Measurements from ENCODE around the gene PNPT1. TPM values are rescaled to one million over a fixed set of nuclear protein-coding genes. Genes with fewer than 3 reads are reported as not detected.
A peak's percentile ranks its signal among the peaks of the same experiment; 100 is the strongest.

Gene PNPT1
- polyA plus RNA-seq, 3 donors, result 6.0 to 10.5 (median 9.5) TPM

- Mint-ChIP-seq H3K9me3 (no peaks in the 10 kb centered on the region), H3K27me3 (ENCODE audit: low read depth in 3 of 3) (peaks cover 0 to 11% (median 2%) of the 10 kb centered on the region in 3 donors), H3K27ac (no peak overlapping the region), H3K36me3 (no peaks in the 10 kb centered on the region), H3K4me3 (no peak overlapping the region), H3K4me1 (no peaks in the 10 kb centered on the region)
- Histone ChIP-seq H3K9me3 (replicated peaks in 1 of 2; ENCODE audit: control insufficient read depth in 1 of 2, insufficient read depth in 1 of 2, low read length in 2 of 2) (no peaks in the 10 kb centered on the region), H3K4me2 (replicated peaks; ENCODE audit: extremely low read depth, low read length, poor library complexity, severe bottlenecking) (no peak overlapping the region), H3K27ac (ENCODE audit: low read depth in 1 of 2, low read length in 2 of 2) (no peak overlapping the region), H3K4me3 (replicated peaks in 1 of 3; ENCODE audit: low read depth in 2 of 3, low read length in 3 of 3) (no peak overlapping the region), H4K20me1 (ENCODE audit: insufficient read depth, low read length) (no peaks in the 10 kb centered on the region), H3K9ac (ENCODE audit: insufficient read depth, low read length, poor library complexity, severe bottlenecking) (no peak overlapping the region), H2AFZ (ENCODE audit: insufficient read depth, low read depth, low read length, poor library complexity, severe bottlenecking) (no peak overlapping the region), H3K79me2 (ENCODE audit: insufficient read depth, low read length) (no peaks in the 10 kb centered on the region), H3K4me1 (ENCODE audit: control insufficient read depth in 1 of 2, insufficient read depth in 2 of 2, low read length in 2 of 2) (no peaks in the 10 kb centered on the region), H3K27me3 (ENCODE audit: control insufficient read depth in 2 of 2, insufficient read depth in 2 of 2, low read length in 2 of 2) (no peaks in the 10 kb centered on the region), H3K36me3 (replicated peaks in 1 of 2; ENCODE audit: control insufficient read depth in 1 of 2, insufficient read depth in 2 of 2, low read length in 2 of 2) (no peaks in the 10 kb centered on the region)
- TF ChIP-seq, protein P1, sequence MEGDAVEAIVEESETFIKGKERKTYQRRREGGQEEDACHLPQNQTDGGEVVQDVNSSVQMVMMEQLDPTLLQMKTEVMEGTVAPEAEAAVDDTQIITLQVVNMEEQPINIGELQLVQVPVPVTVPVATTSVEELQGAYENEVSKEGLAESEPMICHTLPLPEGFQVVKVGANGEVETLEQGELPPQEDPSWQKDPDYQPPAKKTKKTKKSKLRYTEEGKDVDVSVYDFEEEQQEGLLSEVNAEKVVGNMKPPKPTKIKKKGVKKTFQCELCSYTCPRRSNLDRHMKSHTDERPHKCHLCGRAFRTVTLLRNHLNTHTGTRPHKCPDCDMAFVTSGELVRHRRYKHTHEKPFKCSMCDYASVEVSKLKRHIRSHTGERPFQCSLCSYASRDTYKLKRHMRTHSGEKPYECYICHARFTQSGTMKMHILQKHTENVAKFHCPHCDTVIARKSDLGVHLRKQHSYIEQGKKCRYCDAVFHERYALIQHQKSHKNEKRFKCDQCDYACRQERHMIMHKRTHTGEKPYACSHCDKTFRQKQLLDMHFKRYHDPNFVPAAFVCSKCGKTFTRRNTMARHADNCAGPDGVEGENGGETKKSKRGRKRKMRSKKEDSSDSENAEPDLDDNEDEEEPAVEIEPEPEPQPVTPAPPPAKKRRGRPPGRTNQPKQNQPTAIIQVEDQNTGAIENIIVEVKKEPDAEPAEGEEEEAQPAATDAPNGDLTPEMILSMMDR (IDR thresholded peaks at IDR 0.05), result no peak
- DNase-seq, result no peak
- intact Hi-C loops (cut with micrococcal nuclease), result loop anchor here in 1 of 2 donors (10.0 kb wide), 1 partner anchor 1805 kb away; no protein-coding TSS in a partner anchor
- no CpG with 5 or more reads among the region's 1 CpG for WGBS (ENCODE audit: insufficient coverage)
Observed at GRCh38 chr2:55719852-55720251, 26.2 kb upstream of the PNPT1 start.

GRCh38 chr2:55718165-55719008, 24.7 kb upstream of the PNPT1 start:
- peak; percentile 13 to 45 (median 40) for DNase-seq
- H3K27me3 ChIP-seq (ENCODE audit: control insufficient read depth in 2 of 2, insufficient read depth in 2 of 2, low read length in 2 of 2), result no peaks in the 10 kb centered on the region
- TF ChIP-seq, protein P1 (IDR thresholded peaks at IDR 0.05), result peak; percentile 85
- no peak overlapping the region for H3K27ac ChIP-seq (ENCODE audit: low read depth in 1 of 2, low read length in 2 of 2)
- H3K4me3 ChIP-seq (replicated peaks in 1 of 3; ENCODE audit: low read depth in 2 of 3, low read length in 3 of 3), result no peak overlapping the region
- H3K4me1 ChIP-seq (ENCODE audit: control insufficient read depth in 1 of 2, insufficient read depth in 2 of 2, low read length in 2 of 2), result no peaks in the 10 kb centered on the region
- WGBS (ENCODE audit: insufficient coverage), result 70% methylated on average over 1 of the region's 11 CpGs
- H3K27me3 Mint-ChIP-seq (ENCODE audit: low read depth in 3 of 3), result peaks cover 0 to 11% (median 2%) of the 10 kb centered on the region in 3 donors
- intact Hi-C loops (cut with micrococcal nuclease), result loop anchor here in 1 of 2 donors (10.0 kb wide), 1 partner anchor 1806 kb away; no protein-coding TSS in a partner anchor
- no peaks in the 10 kb centered on the region for H3K9me3 ChIP-seq (replicated peaks in 1 of 2; ENCODE audit: control insufficient read depth in 1 of 2, insufficient read depth in 1 of 2, low read length in 2 of 2)
- no peaks in the 10 kb centered on the region for H3K4me1 Mint-ChIP-seq
- H3K9me3 Mint-ChIP-seq, result no peaks in the 10 kb centered on the region
- H3K9ac ChIP-seq (ENCODE audit: insufficient read depth, low read length, poor library complexity, severe bottlenecking), result no peak overlapping the region
- no peak overlapping the region for H2AFZ ChIP-seq (ENCODE audit: insufficient read depth, low read depth, low read length, poor library complexity, severe bottlenecking)
- no peak overlapping the region for H3K4me3 Mint-ChIP-seq
- H3K36me3 ChIP-seq (replicated peaks in 1 of 2; ENCODE audit: control insufficient read depth in 1 of 2, insufficient read depth in 2 of 2, low read length in 2 of 2), result no peaks in the 10 kb centered on the region
- no peaks in the 10 kb centered on the region for H3K36me3 Mint-ChIP-seq
- H4K20me1 ChIP-seq (ENCODE audit: insufficient read depth, low read length), result no peaks in the 10 kb centered on the region
- H3K4me2 ChIP-seq (replicated peaks; ENCODE audit: extremely low read depth, low read length, poor library complexity, severe bottlenecking), result no peak overlapping the region
- H3K79me2 ChIP-seq (ENCODE audit: insufficient read depth, low read length), result no peaks in the 10 kb centered on the region
- H3K27ac Mint-ChIP-seq, result no peak overlapping the region

Data from CD14-positive monocyte (primary cell).